Caco-2 (cell line): Measurements from ENCODE around the gene CTTNBP2NL. TPM values are rescaled to one million over a fixed set of nuclear protein-coding genes. Genes with fewer than 3 reads are reported as not detected.

Source experiments
- BruUV-seq: library from RNA; stranded (reverse); fragments of 400-500 nt; replicated peaks from 2 replicates; lab custom pipeline; 2021; lab: Mats Ljungman, UMichigan
- CTCF ChIA-PET: fragments of 300-600 bp; sonication (Branson Sonifier 250); formaldehyde crosslinking; loops from one replicate; lab custom pipeline; 2022; ENCODE audit warnings: antibody characterized with exemption; lab: Charles Lee
- POLR2A ChIA-PET: fragments of 300-600 bp; sonication (Branson Sonifier 250); formaldehyde crosslinking; loops from one replicate; lab custom pipeline; 2022; ENCODE audit warnings: antibody characterized with exemption; lab: Charles Lee
- DNase-seq, 2 experiments: peaks; one replicate each; pipeline versions ENCODE4 v3.0.0 to v3.0.0-alpha.2; 2020 to 2022
- H3K27me3 ChIP-seq: replicated peaks from 2 replicates; pipeline ENCODE4 v1.6.0; 2011; ENCODE audit warnings: low read length; ENCODE audit not compliant: control insufficient read depth, insufficient read depth
- H3K36me3 ChIP-seq: 2 replicates; pipeline ENCODE4 v1.5.1; 2011; ENCODE audit warnings: low read length; ENCODE audit not compliant: control insufficient read depth, insufficient read depth
- H3K4me1 ChIP-seq: fragments of 250-450 bp; sonication (Bioruptor Pico); 2 replicates; pipeline ENCODE4 v1.5.1; 2020; ENCODE audit warnings: mild to moderate bottlenecking
- H3K4me3 ChIP-seq: 2 replicates; pipeline ENCODE4 v1.5.1; 2011; ENCODE audit warnings: low read depth, mild to moderate bottlenecking, control low read depth, low read length
- H3K9me3 ChIP-seq: fragments of 250-450 bp; sonication (Bioruptor Pico); 2 replicates; pipeline ENCODE4 v1.5.1; 2020; ENCODE audit warnings: mild to moderate bottlenecking, moderate library complexity
- H3K27ac Mint-ChIP-seq: one replicate; pipeline ENCODE4 v1.8.0; 2022; ENCODE audit warnings: mixed read lengths; ENCODE audit not compliant: unreplicated experiment
- H3K27me3 Mint-ChIP-seq: one replicate; pipeline ENCODE4 v1.8.0; 2022; ENCODE audit warnings: mixed read lengths; ENCODE audit not compliant: insufficient read depth, unreplicated experiment
- H3K36me3 Mint-ChIP-seq: one replicate; pipeline ENCODE4 v1.8.0; 2022; ENCODE audit warnings: mild to moderate bottlenecking, mixed read lengths; ENCODE audit not compliant: insufficient read depth, unreplicated experiment
- H3K4me1 Mint-ChIP-seq: one replicate; pipeline ENCODE4 v1.8.0; 2022; ENCODE audit warnings: low read depth, mixed read lengths; ENCODE audit not compliant: unreplicated experiment
- H3K4me3 Mint-ChIP-seq: one replicate; pipeline ENCODE4 v1.8.0; 2022; ENCODE audit warnings: mild to moderate bottlenecking, moderate library complexity, mixed read lengths; ENCODE audit not compliant: unreplicated experiment
- H3K9me3 Mint-ChIP-seq: one replicate; pipeline ENCODE4 v1.8.0; 2022; ENCODE audit warnings: mixed read lengths; ENCODE audit not compliant: unreplicated experiment
- intact Hi-C: fragments of 100-400 bp; cut with micrococcal nuclease; formaldehyde crosslinking; loops from one replicate; pipeline ENCODE4 v1.10.0; 2022; ENCODE audit not compliant: unreplicated experiment
- total RNA-seq: library from RNA; stranded (reverse); gene quantifications from 2 replicates; pipeline ENCODE4 v1.2.3, GENCODE V29; 2022
- TF ChIP-seq, protein P1 (sequence below), 2 experiments: fragments of 200-600 bp in 1 of 2; IDR thresholded peaks; 1 replicate in 1 of 2; 2 replicates in 1 of 2; pipeline versions ENCODE4 v1.5.1 to v1.8.0; 2011 to 2022; ENCODE audit warnings: antibody characterized with exemption in 1 of 2, control low read depth in 1 of 2, inconsistent platforms in 1 of 2, low read depth in 1 of 2, low read length in 1 of 2, mild to moderate bottlenecking in 1 of 2, moderate library complexity in 1 of 2; ENCODE audit not compliant: insufficient read depth in 1 of 2, severe bottlenecking in 1 of 2, unreplicated experiment in 1 of 2

Gene CTTNBP2NL
- total RNA-seq, 1 experiment from 2014 or later, result 11.3 TPM

DNA sequence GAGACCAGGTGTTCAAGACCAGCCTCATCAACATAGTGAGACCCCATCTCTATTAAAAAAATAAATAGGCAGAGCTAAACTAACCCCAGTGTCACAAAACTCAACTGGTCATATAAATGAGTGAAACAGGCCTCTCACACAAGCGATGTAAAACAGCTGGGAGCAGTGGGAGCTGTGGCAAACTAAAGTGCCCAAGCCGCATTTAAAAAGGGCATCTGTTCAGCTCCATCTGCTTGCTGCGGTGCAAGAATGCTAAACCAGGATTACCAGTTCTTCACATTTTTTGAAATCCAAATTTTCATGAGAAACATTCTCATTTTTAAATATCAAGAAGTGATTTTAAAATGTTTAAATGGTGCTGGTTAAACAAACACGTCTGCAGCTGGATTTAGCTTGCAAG, 62.7 kb downstream of the CTTNBP2NL start:
- no peak overlapping the region for H3K27ac Mint-ChIP-seq
- peaks cover 19% of the 10 kb centered on the region for H3K36me3 Mint-ChIP-seq
- no peaks in the 10 kb centered on the region for H3K4me1 Mint-ChIP-seq
- no peak overlapping the region for H3K4me3 ChIP-seq
- intact Hi-C loops, result no loop called here
- POLR2A ChIA-PET, result no interaction called here
- H3K27me3 Mint-ChIP-seq, result no peaks in the 10 kb centered on the region
- no peak for DNase-seq
- H3K27me3 ChIP-seq, result no peaks in the 10 kb centered on the region
- no peaks in the 10 kb centered on the region for H3K36me3 ChIP-seq
- TF ChIP-seq, protein P1, sequence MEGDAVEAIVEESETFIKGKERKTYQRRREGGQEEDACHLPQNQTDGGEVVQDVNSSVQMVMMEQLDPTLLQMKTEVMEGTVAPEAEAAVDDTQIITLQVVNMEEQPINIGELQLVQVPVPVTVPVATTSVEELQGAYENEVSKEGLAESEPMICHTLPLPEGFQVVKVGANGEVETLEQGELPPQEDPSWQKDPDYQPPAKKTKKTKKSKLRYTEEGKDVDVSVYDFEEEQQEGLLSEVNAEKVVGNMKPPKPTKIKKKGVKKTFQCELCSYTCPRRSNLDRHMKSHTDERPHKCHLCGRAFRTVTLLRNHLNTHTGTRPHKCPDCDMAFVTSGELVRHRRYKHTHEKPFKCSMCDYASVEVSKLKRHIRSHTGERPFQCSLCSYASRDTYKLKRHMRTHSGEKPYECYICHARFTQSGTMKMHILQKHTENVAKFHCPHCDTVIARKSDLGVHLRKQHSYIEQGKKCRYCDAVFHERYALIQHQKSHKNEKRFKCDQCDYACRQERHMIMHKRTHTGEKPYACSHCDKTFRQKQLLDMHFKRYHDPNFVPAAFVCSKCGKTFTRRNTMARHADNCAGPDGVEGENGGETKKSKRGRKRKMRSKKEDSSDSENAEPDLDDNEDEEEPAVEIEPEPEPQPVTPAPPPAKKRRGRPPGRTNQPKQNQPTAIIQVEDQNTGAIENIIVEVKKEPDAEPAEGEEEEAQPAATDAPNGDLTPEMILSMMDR (IDR thresholded peaks at IDR 0.05; ENCODE audit: insufficient read depth in 1 of 2, low read depth in 1 of 2, low read length in 1 of 2, severe bottlenecking in 1 of 2, unreplicated experiment in 1 of 2), result no peak
- H3K9me3 ChIP-seq, result no peaks in the 10 kb centered on the region
- BruUV-seq, result no TSS peak
- CTCF ChIA-PET, result interaction anchor here (0.8 kb wide), 1 partner anchor 68 kb away, joined by 3 read pairs; no protein-coding TSS in a partner anchor
- H3K4me3 Mint-ChIP-seq, result no peak overlapping the region
- H3K4me1 ChIP-seq, result no peaks in the 10 kb centered on the region
- no peaks in the 10 kb centered on the region for H3K9me3 Mint-ChIP-seq

DNA sequence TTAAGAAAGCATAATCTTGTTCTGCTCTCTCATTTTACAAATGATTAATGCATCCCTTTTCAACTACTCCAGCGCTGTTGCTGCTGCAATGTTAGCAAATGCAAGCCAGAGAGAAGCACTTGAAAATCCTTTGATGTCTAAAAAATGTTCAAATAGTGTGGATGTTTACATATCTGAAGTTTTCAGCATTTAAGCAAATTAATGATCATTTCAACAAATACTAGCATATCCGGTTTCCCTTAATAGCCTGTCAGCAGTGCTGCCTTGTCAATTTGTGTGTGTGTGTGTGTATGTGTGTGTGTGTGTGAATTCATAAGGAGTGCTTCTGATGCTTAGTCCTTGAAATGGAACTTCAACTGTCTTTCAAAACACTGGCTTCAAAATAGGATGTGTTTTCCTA, 64.6 kb downstream of the CTTNBP2NL start:
- H3K4me1 Mint-ChIP-seq, result peaks cover 7% of the 10 kb centered on the region
- no peaks in the 10 kb centered on the region for H3K36me3 ChIP-seq
- CTCF ChIA-PET, result no interaction called here
- peaks cover 2% of the 10 kb centered on the region; the same call in 1 of the 2 replicates for H3K4me1 ChIP-seq
- peaks cover 13% of the 10 kb centered on the region for H3K36me3 Mint-ChIP-seq
- H3K27me3 Mint-ChIP-seq, result no peaks in the 10 kb centered on the region
- H3K27ac Mint-ChIP-seq, result no peak overlapping the region
- no peak overlapping the region for H3K4me3 ChIP-seq
- intact Hi-C loops, result no loop called here
- no TSS peak for BruUV-seq
- POLR2A ChIA-PET, result no interaction called here
- DNase-seq, result no peak
- TF ChIP-seq, protein P1 (IDR thresholded peaks at IDR 0.05; ENCODE audit: insufficient read depth in 1 of 2, low read depth in 1 of 2, low read length in 1 of 2, severe bottlenecking in 1 of 2, unreplicated experiment in 1 of 2), result no peak
- no peaks in the 10 kb centered on the region for H3K9me3 ChIP-seq
- H3K4me3 Mint-ChIP-seq, result no peak overlapping the region
- no peaks in the 10 kb centered on the region for H3K27me3 ChIP-seq
- no peaks in the 10 kb centered on the region for H3K9me3 Mint-ChIP-seq

DNA sequence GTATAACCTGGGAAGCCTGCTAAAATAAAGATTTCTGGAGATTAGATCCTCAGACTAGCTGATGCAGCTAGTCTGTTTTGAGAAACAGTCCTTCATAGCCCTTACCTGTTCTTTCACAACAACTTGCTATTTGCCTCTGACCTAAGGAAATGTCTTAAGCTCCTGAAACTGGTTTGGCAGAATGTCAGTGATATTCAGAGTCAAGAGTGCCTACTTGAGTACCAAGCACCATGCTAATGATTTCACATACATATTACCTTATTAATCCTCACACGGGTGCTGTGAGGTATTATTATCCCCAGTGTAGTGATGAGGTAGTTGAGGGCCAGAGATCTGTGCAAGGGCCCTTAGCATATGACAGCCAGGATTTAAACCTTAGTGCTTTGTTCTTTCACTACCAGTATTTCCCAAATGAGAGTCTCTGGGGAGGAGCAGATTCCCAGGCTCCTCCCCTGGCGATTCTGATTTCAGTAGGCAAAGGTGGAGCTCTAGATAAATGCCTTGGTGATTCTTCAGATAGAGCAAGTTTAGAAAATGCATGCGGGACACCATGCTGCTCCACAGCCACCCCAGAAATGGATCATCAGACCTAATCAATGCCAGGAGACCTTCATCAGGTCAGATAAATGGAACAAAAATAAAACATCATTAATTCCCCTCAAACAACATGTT, 65.3 kb downstream of the CTTNBP2NL start:
- Mint-ChIP-seq H3K27me3 (no peaks in the 10 kb centered on the region), H3K27ac (no peak overlapping the region), H3K9me3 (no peaks in the 10 kb centered on the region), H3K4me1 (peaks cover 8% of the 10 kb centered on the region), H3K36me3 (peaks cover 13% of the 10 kb centered on the region), H3K4me3 (no peak overlapping the region)
- ChIA-PET POLR2A (no interaction called here), CTCF (interaction anchor here (0.9 kb wide), 1 partner anchor 70 kb away, joined by 3 read pairs; no protein-coding TSS in a partner anchor)
- no peaks in the 10 kb centered on the region for H3K9me3 ChIP-seq
- H3K36me3 ChIP-seq, result no peaks in the 10 kb centered on the region
- no peak overlapping the region for H3K4me3 ChIP-seq
- no peaks in the 10 kb centered on the region for H3K27me3 ChIP-seq
- DNase-seq, result no peak
- intact Hi-C loops, result no loop called here
- TF ChIP-seq, protein P1 (IDR thresholded peaks at IDR 0.05; ENCODE audit: insufficient read depth in 1 of 2, low read depth in 1 of 2, low read length in 1 of 2, severe bottlenecking in 1 of 2, unreplicated experiment in 1 of 2), result no peak
- H3K4me1 ChIP-seq, result peaks cover 5% of the 10 kb centered on the region; the same call in 1 of the 2 replicates
- no TSS peak for BruUV-seq
